Panc1 (cell line): ENCODE measurements around the gene SMPX.

ENCODE experiments used
- POLR2AphosphoS5 ChIP-seq: IDR thresholded peaks from 2 replicates; pipeline ENCODE4 v1.6.1; 2012; ENCODE audit warnings: mild to moderate bottlenecking, low read depth, low read length, moderate library complexity
- TF ChIP-seq, protein P1 (sequence below): fragments of 450-650 bp; IDR thresholded peaks from 2 replicates; pipeline ENCODE4 v1.5.1; 2017; ENCODE audit warnings: mild to moderate bottlenecking

DNA sequence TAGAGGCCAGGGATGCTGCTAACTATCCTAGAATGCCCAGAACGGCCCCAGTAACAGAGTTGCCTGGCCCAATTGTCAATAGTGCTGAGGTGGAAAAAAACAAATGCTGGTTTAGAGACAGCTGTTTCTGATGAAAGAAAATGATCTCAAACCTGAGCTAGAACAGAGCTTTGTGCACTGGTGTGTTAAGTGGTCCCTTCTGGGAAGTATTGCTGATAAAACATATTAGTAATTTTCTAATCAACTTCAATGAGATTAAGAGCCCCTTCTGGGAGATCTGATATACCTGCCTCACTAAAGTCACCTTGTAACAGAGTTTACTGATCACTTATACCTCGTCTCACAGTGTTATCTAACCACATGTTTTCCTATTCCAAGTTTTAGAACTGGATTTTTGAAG, 42.1 kb downstream of the SMPX start:
- TF ChIP-seq, protein P1, sequence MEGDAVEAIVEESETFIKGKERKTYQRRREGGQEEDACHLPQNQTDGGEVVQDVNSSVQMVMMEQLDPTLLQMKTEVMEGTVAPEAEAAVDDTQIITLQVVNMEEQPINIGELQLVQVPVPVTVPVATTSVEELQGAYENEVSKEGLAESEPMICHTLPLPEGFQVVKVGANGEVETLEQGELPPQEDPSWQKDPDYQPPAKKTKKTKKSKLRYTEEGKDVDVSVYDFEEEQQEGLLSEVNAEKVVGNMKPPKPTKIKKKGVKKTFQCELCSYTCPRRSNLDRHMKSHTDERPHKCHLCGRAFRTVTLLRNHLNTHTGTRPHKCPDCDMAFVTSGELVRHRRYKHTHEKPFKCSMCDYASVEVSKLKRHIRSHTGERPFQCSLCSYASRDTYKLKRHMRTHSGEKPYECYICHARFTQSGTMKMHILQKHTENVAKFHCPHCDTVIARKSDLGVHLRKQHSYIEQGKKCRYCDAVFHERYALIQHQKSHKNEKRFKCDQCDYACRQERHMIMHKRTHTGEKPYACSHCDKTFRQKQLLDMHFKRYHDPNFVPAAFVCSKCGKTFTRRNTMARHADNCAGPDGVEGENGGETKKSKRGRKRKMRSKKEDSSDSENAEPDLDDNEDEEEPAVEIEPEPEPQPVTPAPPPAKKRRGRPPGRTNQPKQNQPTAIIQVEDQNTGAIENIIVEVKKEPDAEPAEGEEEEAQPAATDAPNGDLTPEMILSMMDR = no peak
- TF ChIP-seq POLR2AphosphoS5 = no peak
